Spleen (tissue), 11 donors: ENCODE measurements around the gene TSSC4. TPM values are rescaled to one million over a fixed set of nuclear protein-coding genes. Genes with fewer than 3 reads are reported as not detected.
A peak's percentile ranks its signal among the peaks of the same experiment; 100 is the strongest.

Experiments used
- DNase-seq: peaks from one replicate; pipeline ENCODE4 v3.0.0-alpha.2; 2020
- H3K27ac ChIP-seq, 8 donors: fragments of 200-600 bp; sonication (generic) in 7 of 8; 1 replicate in 4 of 8; 2 replicates in 4 of 8; pipeline versions ENCODE4 v1.5.0 to v1.8.0; 2016 to 2021; ENCODE audit warnings: inconsistent platforms in 4 of 8, mild to moderate bottlenecking in 4 of 8, moderate library complexity in 1 of 8
- H3K27me3 ChIP-seq, 7 donors: fragments of 200-600 bp; sonication (generic) in 6 of 7; replicated peaks in 1 of 7; 1 replicate in 4 of 7; 2 replicates in 3 of 7; pipeline versions ENCODE4 v1.5.0 to v1.8.0; 2016 to 2021; ENCODE audit warnings: inconsistent platforms in 3 of 7, mild to moderate bottlenecking in 1 of 7
- H3K36me3 ChIP-seq, 6 donors: fragments of 200-600 bp; sonication (generic) in 5 of 6; 1 replicate in 4 of 6; 2 replicates in 2 of 6; pipeline versions ENCODE4 v1.5.0 to v1.8.0; 2016 to 2021; ENCODE audit warnings: inconsistent platforms in 2 of 6
- H3K4me1 ChIP-seq, 6 donors: fragments of 200-600 bp; sonication (generic) in 5 of 6; 1 replicate in 3 of 6; 2 replicates in 3 of 6; pipeline versions ENCODE4 v1.5.0 to v1.8.0; 2016 to 2021; ENCODE audit warnings: inconsistent platforms in 3 of 6
- H3K4me3 ChIP-seq, 8 donors: fragments of 200-600 bp; sonication (generic) in 7 of 8; 1 replicate in 4 of 8; 2 replicates in 4 of 8; pipeline versions ENCODE4 v1.5.0 to v1.8.0; 2016 to 2021; ENCODE audit warnings: inconsistent platforms in 4 of 8, mild to moderate bottlenecking in 4 of 8, moderate library complexity in 2 of 8
- H3K9me3 ChIP-seq, 8 donors: fragments of 200-600 bp; sonication (generic) in 7 of 8; 1 replicate in 4 of 8; 2 replicates in 4 of 8; pipeline versions ENCODE4 v1.5.0 to v1.8.0; 2016 to 2021; ENCODE audit warnings: inconsistent platforms in 4 of 8
- CTCF ChIP-seq, 11 experiments: fragments of 200-600 bp in 7 of 11; fragments of 450-650 bp in 4 of 11; sonication (generic) in 4 of 11; IDR thresholded peaks in 8 of 11; conservative IDR thresholded peaks in 3 of 11; 1 replicate in 7 of 11; 2 replicates in 4 of 11; pipeline versions ENCODE4 v1.4.0 to v1.8.0; 2016 to 2021; ENCODE audit warnings: antibody characterized with exemption in 11 of 11, inconsistent platforms in 4 of 11, mild to moderate bottlenecking in 1 of 11
- POLR2A ChIP-seq, 3 donors: fragments of 450-650 bp; IDR thresholded peaks; one replicate each; pipeline ENCODE4 v1.5.1; 2017; ENCODE audit warnings: antibody characterized with exemption in 3 of 3, mild to moderate bottlenecking in 1 of 3
- POLR2AphosphoS5 ChIP-seq, 3 donors: sonication (generic); formaldehyde crosslinking; IDR thresholded peaks; one replicate each; pipeline ENCODE4 v1.5.1; 2017; ENCODE audit warnings: antibody characterized with exemption in 3 of 3
- WGBS, 5 donors: extraction: QIAGEN DNeasy Blood & Tissue Kit in 3 of 5; methylation state at CpG; one replicate each; pipeline versions ENCODE4 v1.1.5 to v1.1.7; 2013 to 2018; 5-methylcytosine and 5-hydroxymethylcytosine counted together
- intact Hi-C: fragments of 100-400 bp; cut with DNase I; formaldehyde crosslinking; loops from one replicate; pipeline ENCODE4 v1.15.0; 2023; ENCODE audit warnings: low total_unique reads
- polyA plus RNA-seq, 3 donors: library from polyadenylated mRNA; stranded (reverse); fragments of 200-250 nt; gene quantifications; one replicate each; pipeline ENCODE4 v1.2.1, GENCODE V29; 2013
- total RNA-seq, 7 donors: library from RNA; depleted of rRNA in 3 of 7; stranded (reverse); fragments of >200 nt in 3 of 7; fragmentation: NEBNext Ultra II Directional in 4 of 7; extraction: Animal tissue kit (Norgen Biotek cat#: 25700) in 4 of 7; gene quantifications; one replicate each; pipeline versions ENCODE4 v1.1.0 to v1.2.1, GENCODE V29; 2016 to 2021
- donor health status: healthy with polysubstance abuse.
- donor health status: DM: no; HTN: no; CAD: no; lungs with moderate emphysema.
- donor health status: DM: no; HTN: no; CAD: no.
- donor health status: Bipolar disorder and iron deficiency.
- donor health status: healthy.
- donor health status: DM: no; HTN: no; CAD: no.
- donor health status: DM: yes; HTN: yes; CAD: no.

Gene TSSC4
- total and polyA plus RNA-seq, 10 donors = 28.7 to 94.4 (median 43.7) TPM

DNA sequence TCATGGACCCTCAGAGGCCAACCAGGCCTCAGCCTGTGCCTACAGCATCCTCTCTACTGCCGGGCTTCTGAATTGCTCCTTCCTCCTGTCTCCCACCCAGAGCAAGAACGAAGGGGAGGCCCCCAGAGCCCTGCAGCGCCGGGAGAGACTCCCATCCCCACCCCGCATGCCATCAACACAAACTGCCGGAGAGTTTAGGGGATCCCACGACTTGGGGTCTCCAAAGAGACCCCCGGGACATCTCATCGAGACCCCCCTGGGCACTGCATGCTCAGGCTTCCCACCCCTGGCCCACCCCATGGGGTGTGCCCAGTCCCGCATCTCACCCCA, 31.7 kb upstream of the TSSC4 start:
- no peaks in the 10 kb centered on the region for H3K27me3 ChIP-seq
- H3K4me3 ChIP-seq = no peak overlapping the region
- H3K36me3 ChIP-seq = no peaks in the 10 kb centered on the region
- peak; percentile 56 for DNase-seq
- 78 to 93% (median 84%) methylated on average over 8 to 10 of the region's 10 CpGs for whole genome bisulfite sequencing, 5 donors
- intact Hi-C loops = no loop called here
- TF ChIP-seq POLR2A (IDR thresholded peaks at IDR 0.05) = no peak
- no peak for TF ChIP-seq CTCF (IDR thresholded peaks at IDR 0.05 in 8 of 11, conservative IDR thresholded peaks at IDR 0.05 in 3 of 11)
- TF ChIP-seq POLR2AphosphoS5 (IDR thresholded peaks at IDR 0.05) = no peak
- no peak overlapping the region for H3K27ac ChIP-seq
- no peaks in the 10 kb centered on the region for H3K9me3 ChIP-seq
- H3K4me1 ChIP-seq = peaks cover 0 to 10% (median 3%) of the 10 kb centered on the region in 6 donors

- peak; percentile 58 for DNase-seq
- H3K9me3 ChIP-seq = no peaks in the 10 kb centered on the region
- intact Hi-C loops = no loop called here
- WGBS, 5 donors = 81 to 96% (median 90%) methylated on average over 7 to 12 of the region's 12 CpGs
- H3K27me3 ChIP-seq = no peaks in the 10 kb centered on the region
- H3K36me3 ChIP-seq = no peaks in the 10 kb centered on the region
- H3K4me1 ChIP-seq = peaks cover 0 to 10% (median 3%) of the 10 kb centered on the region in 6 donors
- H3K4me3 ChIP-seq = no peak overlapping the region
- H3K27ac ChIP-seq = no peak overlapping the region
- TF ChIP-seq CTCF (IDR thresholded peaks at IDR 0.05 in 8 of 11, conservative IDR thresholded peaks at IDR 0.05 in 3 of 11) (no peak), POLR2A (IDR thresholded peaks at IDR 0.05) (no peak), POLR2AphosphoS5 (IDR thresholded peaks at IDR 0.05) (no peak)
Observed at GRCh38 chr11:2369320-2369719, 31.2 kb upstream of the TSSC4 start.

GRCh38 chr11:2369896-2370295, 30.7 kb upstream of the TSSC4 start:
- Histone ChIP-seq H3K9me3 (no peaks in the 10 kb centered on the region), H3K27ac (no peak overlapping the region), H3K27me3 (no peaks in the 10 kb centered on the region), H3K4me1 (peaks cover 0 to 12% (median 5%) of the 10 kb centered on the region in 6 donors), H3K36me3 (no peaks in the 10 kb centered on the region), H3K4me3 (no peak overlapping the region)
- TF ChIP-seq POLR2AphosphoS5 (IDR thresholded peaks at IDR 0.05) (no peak), POLR2A (IDR thresholded peaks at IDR 0.05) (no peak), CTCF (IDR thresholded peaks at IDR 0.05 in 8 of 11, conservative IDR thresholded peaks at IDR 0.05 in 3 of 11) (no peak)
- peak; percentile 51 for DNase-seq
- intact Hi-C loops = no loop called here
- 71 to 87% (median 80%) methylated on average over 9 of the region's 9 CpGs for WGBS, 5 donors

DNA sequence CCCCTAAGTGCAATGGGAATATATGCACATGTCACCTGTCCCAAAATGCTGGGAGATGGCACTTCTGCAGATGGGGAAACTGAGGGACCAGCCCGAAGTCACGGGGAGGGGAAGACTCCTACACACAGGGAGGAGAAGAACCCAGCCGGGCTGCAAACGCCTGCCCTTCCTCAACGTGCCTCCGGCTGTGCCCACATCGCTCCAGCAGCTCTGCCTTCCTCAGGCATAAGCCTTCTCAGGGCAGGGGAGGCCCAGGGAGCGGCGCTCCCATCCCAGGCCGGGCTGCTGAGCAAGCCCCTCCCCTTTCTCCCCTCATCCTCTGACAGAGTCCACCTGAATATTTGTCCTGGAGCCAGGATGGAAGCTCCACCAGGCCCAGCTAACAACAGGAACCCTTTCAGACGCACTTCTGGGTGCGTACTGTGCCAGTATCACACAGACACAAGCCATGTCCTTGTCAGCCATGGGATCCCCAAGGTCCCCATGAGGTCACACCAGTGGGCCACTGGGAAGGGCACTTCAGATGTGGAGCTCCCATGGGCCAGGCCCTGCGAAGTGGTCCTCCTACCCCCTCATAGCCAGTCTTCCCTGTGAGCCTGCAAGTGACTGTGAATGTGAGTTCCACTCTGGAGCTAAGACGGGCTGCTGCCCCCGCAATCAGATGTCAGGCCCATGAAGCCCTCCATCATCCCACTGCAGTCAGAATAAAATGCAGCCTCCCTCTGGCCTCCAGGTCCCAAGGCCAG, 25.9 kb upstream of the TSSC4 start:
- H3K36me3 ChIP-seq = no peaks in the 10 kb centered on the region
- intact Hi-C loops = no loop called here
- peaks cover 6 to 49% (median 28%) of the 10 kb centered on the region in 6 donors for H3K4me1 ChIP-seq
- H3K9me3 ChIP-seq = no peaks in the 10 kb centered on the region
- H3K27ac ChIP-seq = peak overlapping the region in 3 of 8 donors; percentile 9 to 47 (median 16)
- WGBS, 5 donors = 86 to 94% (median 93%) methylated on average over 15 of the region's 15 CpGs
- H3K4me3 ChIP-seq = no peak overlapping the region
- peak; percentile 69 for DNase-seq
- TF ChIP-seq POLR2AphosphoS5 (IDR thresholded peaks at IDR 0.05) = no peak
- no peak for TF ChIP-seq CTCF (IDR thresholded peaks at IDR 0.05 in 8 of 11, conservative IDR thresholded peaks at IDR 0.05 in 3 of 11)
- no peak for TF ChIP-seq POLR2A (IDR thresholded peaks at IDR 0.05)
- H3K27me3 ChIP-seq = peaks cover 0 to 12% (median 0%) of the 10 kb centered on the region in 7 donors
